HG03342 (cell line): Measurements from ENCODE around the gene SCGB3A1.

Source experiments
- ATAC-seq: cut with Tn5 transposase; IDR thresholded peaks from one replicate; pipeline ENCODE4 v1.9.1; 2021; ENCODE audit warnings: mild to moderate bottlenecking, moderate library complexity; ENCODE audit not compliant: unreplicated experiment

SCGB3A1 gene

GRCh38 chr5:180625791-180626660, 34.7 kb upstream of the SCGB3A1 start:
- no peak for ATAC-seq

DNA sequence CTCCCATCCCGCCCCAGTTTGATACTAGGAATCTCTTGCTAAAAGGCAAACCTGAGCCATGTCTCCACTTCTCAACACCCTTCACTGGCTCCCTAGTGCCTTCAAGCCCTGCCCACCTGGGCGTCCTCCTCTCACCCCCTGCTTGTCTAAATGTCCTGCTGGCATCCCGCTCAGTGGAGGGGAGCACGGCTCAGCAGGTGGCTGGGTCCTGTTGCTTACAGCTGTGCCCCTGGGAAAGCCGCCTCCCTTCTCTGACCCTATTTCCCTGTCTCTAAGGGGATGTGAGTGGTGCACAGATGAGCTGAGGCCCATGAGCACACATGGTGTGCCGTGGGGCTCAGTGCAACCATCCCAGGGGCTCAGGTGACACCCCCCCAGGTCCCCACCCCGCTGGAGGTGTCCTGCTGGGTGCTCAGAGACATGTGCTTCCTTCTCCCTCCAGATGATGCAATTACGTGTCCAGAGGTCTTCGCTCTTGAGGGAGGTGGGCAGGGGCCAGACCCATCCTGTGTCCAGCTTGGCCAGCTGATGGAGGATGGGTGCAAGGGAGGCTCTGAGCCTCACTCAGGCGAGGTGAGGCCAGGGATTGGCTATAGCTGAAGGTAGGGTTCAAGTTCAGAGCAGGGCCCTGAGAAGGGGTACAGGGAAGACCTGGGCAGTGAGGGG, 34.0 kb upstream of the SCGB3A1 start:
- no peak for ATAC-seq

GRCh38 chr5:180624587-180624986, 33.3 kb upstream of the SCGB3A1 start:
- ATAC-seq = no peak

DNA sequence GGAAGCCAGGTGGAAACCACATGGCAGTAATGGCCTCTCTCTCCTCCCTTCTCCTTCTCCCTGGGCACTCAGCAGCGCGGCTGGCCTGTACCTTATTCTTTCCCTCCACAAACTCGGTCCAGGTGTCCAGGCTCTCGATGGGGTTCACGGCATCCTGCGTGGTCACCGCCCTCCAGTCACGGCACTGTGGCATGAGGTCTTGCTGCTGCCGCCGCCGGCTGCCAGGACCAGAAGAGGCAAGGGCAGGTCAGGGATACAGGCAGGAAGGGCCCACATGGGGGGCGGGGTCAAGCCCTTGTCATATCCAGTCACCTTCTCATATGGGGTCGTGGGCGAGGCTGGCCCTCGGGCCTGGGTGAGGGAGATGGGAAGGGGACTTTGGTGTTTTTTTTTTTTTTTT, 32.5 kb upstream of the SCGB3A1 start:
- ATAC-seq = no peak

DNA sequence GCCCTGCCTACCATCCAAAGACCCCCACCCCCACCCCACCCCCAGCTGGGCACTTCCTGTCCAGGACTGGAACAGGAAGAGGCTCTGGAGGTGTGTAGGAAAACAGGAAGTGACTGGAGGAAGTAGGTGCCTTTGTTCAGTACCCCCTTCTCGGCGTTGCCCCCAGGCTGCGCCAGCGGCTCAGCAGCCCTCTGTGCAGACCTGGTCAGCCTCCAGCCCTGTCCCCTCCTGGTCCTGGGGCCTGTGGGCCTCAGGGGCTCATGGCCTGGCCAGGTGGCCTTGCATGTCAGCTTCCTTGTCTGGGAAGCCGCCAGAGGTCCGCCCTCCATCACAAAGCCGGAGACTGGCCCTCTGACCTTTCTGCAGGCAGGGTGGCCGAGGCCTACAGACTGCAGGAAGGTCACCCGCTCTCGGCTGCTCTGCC, 32.1 kb upstream of the SCGB3A1 start:
- no peak for ATAC-seq

- ATAC-seq = no peak
These were observed 31.6 kb upstream of the SCGB3A1 start for GRCh38 chr5:180622910-180623309.

DNA sequence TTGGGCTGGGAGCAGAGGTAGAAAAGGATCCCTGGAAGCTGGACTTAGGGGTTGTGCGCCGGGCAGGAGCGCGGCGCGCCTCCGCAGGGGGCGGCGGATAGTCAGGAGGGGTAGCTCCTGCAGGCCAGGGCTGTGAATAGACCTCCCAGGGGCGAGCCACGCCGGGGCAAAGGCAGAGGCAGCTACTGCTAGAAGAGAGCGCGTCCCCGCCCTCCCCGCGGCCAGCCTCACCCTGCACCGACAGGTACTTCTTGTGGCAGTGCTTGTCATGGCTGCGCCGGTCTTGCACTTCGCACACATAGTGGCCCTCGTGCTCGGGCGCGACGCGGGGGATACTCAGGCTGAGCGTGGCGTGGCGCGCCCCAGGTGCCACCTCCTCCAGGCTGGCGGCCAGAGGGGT, 30.0 kb upstream of the SCGB3A1 start:
- no peak for ATAC-seq

- no peak for ATAC-seq
These were observed 28.7 kb upstream of the SCGB3A1 start for GRCh38 chr5:180620014-180620413.

- ATAC-seq = no peak
These were observed 28.2 kb upstream of the SCGB3A1 start for GRCh38 chr5:180619563-180619915.

GRCh38 chr5:180618829-180619562, 27.7 kb upstream of the SCGB3A1 start:
- ATAC-seq = no peak

GRCh38 chr5:180618487-180618828, 27.2 kb upstream of the SCGB3A1 start:
- no peak for ATAC-seq

DNA sequence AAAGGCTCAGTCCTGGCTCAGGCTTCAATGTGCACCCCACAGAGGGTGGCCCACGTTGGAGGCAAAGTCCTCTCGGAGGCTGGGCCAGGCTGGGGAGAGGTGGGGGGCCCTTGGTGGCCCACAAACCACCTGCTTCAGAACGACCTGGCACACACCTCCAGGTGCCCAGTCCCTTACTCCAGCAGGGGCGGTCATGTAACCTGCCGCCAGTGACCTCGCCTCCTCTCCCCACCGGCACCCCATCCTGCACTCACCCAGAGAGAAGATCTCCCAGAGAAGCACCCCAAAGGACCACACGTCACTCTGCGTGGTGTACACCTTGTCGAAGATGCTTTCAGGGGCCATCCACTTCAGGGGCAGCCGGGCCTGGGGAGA, 22.5 kb upstream of the SCGB3A1 start:
- no peak for ATAC-seq

DNA sequence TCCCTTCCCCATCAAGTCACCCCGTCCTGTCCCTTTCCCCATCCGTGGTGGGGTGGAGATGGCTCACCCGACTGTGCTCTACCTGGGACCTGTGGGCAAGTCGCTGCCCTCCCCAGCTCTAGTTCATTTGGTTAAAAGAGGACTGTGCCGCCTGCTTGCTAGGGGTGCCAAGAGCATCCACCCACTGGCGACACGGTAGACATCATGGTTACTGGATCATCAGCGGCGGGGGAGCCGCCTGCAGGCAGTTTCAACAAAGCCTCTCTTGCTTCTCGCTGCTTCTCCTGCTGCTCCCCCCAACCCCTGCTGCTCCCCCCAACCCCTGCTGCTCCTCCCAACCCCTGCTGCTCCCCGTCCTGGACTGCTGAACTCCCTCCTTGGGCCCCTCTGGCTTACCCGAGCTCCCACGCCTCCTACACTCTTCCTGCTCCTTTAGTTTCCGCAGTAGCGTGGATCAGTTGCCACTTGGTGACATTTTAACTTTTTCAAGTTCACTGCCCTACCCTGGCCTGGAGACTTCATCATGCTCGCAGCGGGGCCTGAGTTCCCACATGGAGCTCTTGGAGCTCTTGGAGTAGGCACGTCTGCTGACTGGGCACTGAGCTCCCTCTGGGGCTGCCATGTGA, 22.0 kb upstream of the SCGB3A1 start:
- no peak for ATAC-seq

GRCh38 chr5:180612683-180613082, 21.4 kb upstream of the SCGB3A1 start:
- no peak for ATAC-seq

DNA sequence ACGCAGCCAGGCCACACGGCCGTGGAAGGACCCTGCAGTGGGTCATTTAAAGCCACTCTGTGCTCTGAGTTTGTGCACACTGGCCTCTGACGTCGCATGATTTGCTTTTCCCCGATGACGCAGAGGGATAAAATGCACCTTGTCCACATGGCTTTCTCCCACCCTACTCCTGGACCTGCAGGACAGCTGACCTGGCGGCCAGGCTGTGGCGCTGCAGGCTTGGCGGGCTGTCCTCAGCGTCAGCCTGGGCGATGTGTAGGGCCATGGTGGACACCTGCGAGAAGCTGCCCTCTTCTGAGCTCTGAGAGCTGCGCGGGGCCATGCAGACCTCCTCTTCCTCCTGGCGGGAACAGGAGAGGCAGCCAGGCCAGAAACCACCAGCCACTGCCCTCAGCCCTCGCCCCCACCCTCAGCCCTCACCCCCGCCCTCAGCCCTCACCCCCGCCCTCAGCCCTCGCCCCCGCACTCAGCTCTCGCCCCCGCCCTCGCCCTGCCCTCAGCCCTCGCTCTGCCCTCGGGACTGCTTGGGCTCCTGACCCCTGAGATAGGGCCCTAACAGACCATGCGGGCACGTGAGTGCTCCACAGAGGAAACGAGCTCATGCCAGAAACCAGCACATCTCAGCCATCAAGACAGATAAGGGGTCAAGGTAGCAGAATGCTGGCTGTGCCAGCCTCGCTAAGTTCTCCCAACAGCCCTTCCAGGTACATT, 20.0 kb upstream of the SCGB3A1 start:
- no peak for ATAC-seq

- no peak for ATAC-seq
These were observed 18.7 kb upstream of the SCGB3A1 start for GRCh38 chr5:180609817-180610550.

DNA sequence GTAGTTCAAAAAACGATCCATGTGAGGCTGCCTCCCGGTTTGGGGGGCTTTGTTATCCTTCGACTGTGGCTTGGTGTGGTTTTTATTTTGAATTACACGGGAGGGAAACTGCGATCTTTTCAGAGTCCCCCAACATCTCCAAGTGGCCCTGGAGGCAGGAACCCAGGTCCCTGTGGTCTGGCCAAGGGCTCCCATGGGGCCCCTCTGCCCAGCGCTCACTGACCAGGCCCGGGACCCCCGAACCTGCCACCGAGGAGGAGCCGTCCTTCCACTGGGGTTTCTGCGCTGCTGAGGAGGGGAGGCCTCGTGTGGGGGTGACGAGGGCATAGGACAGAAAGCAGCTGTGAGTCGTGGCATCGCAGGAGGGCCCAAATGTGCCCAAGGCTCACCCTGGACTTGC, 18.1 kb upstream of the SCGB3A1 start:
- ATAC-seq = no peak

- ATAC-seq = no peak
These were observed 17.4 kb upstream of the SCGB3A1 start for GRCh38 chr5:180608572-180609310.

DNA sequence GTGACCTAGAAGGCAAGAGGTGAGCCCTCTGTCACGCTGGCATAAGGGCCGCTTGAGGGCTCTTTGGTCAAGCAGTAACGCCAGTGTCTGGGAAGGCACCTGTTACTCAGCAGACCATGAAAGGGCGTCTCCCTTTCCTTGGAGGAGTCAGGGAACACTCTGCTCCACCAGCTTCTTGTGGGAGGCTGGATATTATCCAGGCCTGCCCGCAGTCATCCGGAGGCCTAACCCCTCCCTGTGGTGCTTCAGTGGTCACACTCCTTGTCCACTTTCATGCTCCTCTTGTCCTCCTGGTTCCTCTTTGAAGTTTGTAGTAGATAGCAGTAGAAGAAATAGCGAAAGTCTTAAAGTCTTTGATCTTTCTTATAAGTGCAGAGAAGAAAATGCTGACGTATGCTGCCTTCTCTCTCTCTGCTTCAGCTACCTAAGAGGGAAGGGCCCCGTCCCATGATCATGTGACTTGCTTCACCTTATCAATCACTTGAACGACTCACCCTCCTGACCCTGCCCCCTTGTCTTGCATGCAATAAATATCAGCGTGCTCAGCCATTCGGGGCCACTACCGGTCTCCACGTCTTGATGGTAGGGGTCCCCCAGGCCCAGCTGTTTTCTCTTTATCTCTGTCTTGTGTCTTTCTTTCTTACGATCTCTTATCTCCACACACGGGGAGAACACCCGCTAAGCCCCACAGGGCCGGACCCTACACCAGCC, 16.7 kb upstream of the SCGB3A1 start:
- no peak for ATAC-seq
